Endothelial cell of umbilical vein (primary cell): ENCODE data around the gene FHOD1. TPM values are rescaled to one million over a fixed set of nuclear protein-coding genes. Genes with fewer than 3 reads are reported as not detected.

ENCODE experiments used
- BruUV-seq: library from RNA; stranded (reverse); fragments of 400-500 nt; replicated peaks from 2 replicates; lab custom pipeline; 2021; lab: Mats Ljungman, UMichigan
- CTCF ChIA-PET: fragments of 300-600, 350-600 bp; sonication (Branson Sonifier 250); formaldehyde crosslinking; loops from one replicate; lab custom pipeline; 2021; ENCODE audit warnings: antibody characterized with exemption, inconsistent platforms; lab: Charles Lee
- POLR2A ChIA-PET: fragments of 300-600, 350-600 bp; sonication (Branson Sonifier 250); formaldehyde crosslinking; loops from one replicate; lab custom pipeline; 2021; ENCODE audit warnings: antibody characterized with exemption, inconsistent platforms; lab: Charles Lee
- DNase-seq: peaks from one replicate; pipeline ENCODE4 v3.0.0-alpha.2; 2011; ENCODE audit warnings: low read depth, low spot score
- FAIRE-seq: peaks from 2 replicates; lab custom pipeline; 2011; peaks lifted over from hg19 to GRCh38; lab: Jason Lieb, UNC
- H2AFZ ChIP-seq: 2 replicates; pipeline ENCODE4 v1.6.0; 2012; ENCODE audit warnings: low read depth, low read length, control low read depth, inconsistent platforms
- H3K27ac ChIP-seq: 2 replicates; pipeline ENCODE4 v1.5.1; 2011; ENCODE audit warnings: low read depth, mild to moderate bottlenecking, control low read depth, low read length, moderate library complexity; ENCODE audit not compliant: insufficient read depth
- H3K27me3 ChIP-seq, 2 experiments: 2 replicates each; pipeline versions ENCODE4 v1.6.0 to v1.6.1; 2011; ENCODE audit warnings: low read length in 2 of 2, mixed read lengths in 1 of 2; ENCODE audit not compliant: control insufficient read depth in 2 of 2, insufficient read depth in 2 of 2
- H3K36me3 ChIP-seq, 2 experiments: 2 replicates in 1 of 2; 3 replicates in 1 of 2; pipeline ENCODE4 v1.5.1; 2011; ENCODE audit warnings: low read length in 2 of 2, mild to moderate bottlenecking in 1 of 2, moderate library complexity in 1 of 2; ENCODE audit not compliant: control insufficient read depth in 2 of 2, insufficient read depth in 2 of 2; ENCODE audit errors: extremely low read depth in 1 of 2
- H3K4me1 ChIP-seq: 3 replicates; pipeline ENCODE4 v1.5.1; 2011; ENCODE audit warnings: mild to moderate bottlenecking, low read length; ENCODE audit not compliant: control insufficient read depth, insufficient read depth; ENCODE audit errors: extremely low read depth
- H3K4me2 ChIP-seq: 2 replicates; pipeline ENCODE4 v1.6.1; 2011; ENCODE audit warnings: low read length, control low read depth, mixed read lengths; ENCODE audit not compliant: insufficient read depth
- H3K4me3 ChIP-seq, 3 experiments: fragments of 200-600 bp in 1 of 3; sonication (generic), shearing (Covaris generic) in 1 of 3; replicated peaks in 1 of 3; 2 replicates each; pipeline ENCODE4 v1.5.1; 2011 to 2016; ENCODE audit warnings: control low read depth in 3 of 3, low read length in 3 of 3, mild to moderate bottlenecking in 2 of 3, inconsistent platforms in 1 of 3, low read depth in 1 of 3, moderate library complexity in 1 of 3; ENCODE audit not compliant: insufficient read depth in 1 of 3
- H3K79me2 ChIP-seq: 2 replicates; pipeline ENCODE4 v1.6.0; 2012; ENCODE audit warnings: low read length, inconsistent platforms; ENCODE audit not compliant: control insufficient read depth, insufficient read depth
- H3K9ac ChIP-seq: replicated peaks from 2 replicates; pipeline ENCODE3; 2011; ENCODE audit warnings: low read length, control low read depth; ENCODE audit not compliant: insufficient read depth; ENCODE audit errors: extremely low read depth
- H3K9me1 ChIP-seq: replicated peaks from 3 replicates; pipeline ENCODE4 v1.6.0; 2011; ENCODE audit warnings: mild to moderate bottlenecking, low read length; ENCODE audit not compliant: control insufficient read depth, insufficient read depth; ENCODE audit errors: extremely low read depth
- H3K9me3 ChIP-seq: replicated peaks from 2 replicates; pipeline ENCODE4 v1.5.1; 2012; ENCODE audit warnings: low read length, inconsistent platforms; ENCODE audit not compliant: control insufficient read depth, insufficient read depth
- H4K20me1 ChIP-seq: replicated peaks from 2 replicates; pipeline ENCODE3; 2011; ENCODE audit warnings: mild to moderate bottlenecking, low read length; ENCODE audit not compliant: control insufficient read depth, insufficient read depth; ENCODE audit errors: extremely low read depth
- EZH2 ChIP-seq: IDR thresholded peaks from 2 replicates; pipeline ENCODE4 v1.6.1; 2012; ENCODE audit warnings: borderline replicate concordance, low read depth, mild to moderate bottlenecking, moderate library complexity, low read length, inconsistent platforms; ENCODE audit not compliant: severe bottlenecking
- FOS ChIP-seq: IDR thresholded peaks from 2 replicates; pipeline ENCODE4 v1.6.1; 2011; ENCODE audit warnings: mild to moderate bottlenecking, low read length, moderate library complexity, borderline replicate concordance; ENCODE audit not compliant: insufficient read depth
- GATA2 ChIP-seq: IDR thresholded peaks from 2 replicates; pipeline ENCODE4 v1.7.0; 2011; ENCODE audit warnings: low read depth, mild to moderate bottlenecking, moderate library complexity, mixed read lengths, low read length; ENCODE audit not compliant: insufficient read length, insufficient read depth
- JUN ChIP-seq: IDR thresholded peaks from 2 replicates; pipeline ENCODE4 v1.6.1; 2011; ENCODE audit warnings: borderline replicate concordance, low read depth; ENCODE audit not compliant: insufficient read length, insufficient read depth
- MYC ChIP-seq: IDR thresholded peaks from one replicate; pipeline ENCODE4 v1.6.1; 2011; ENCODE audit warnings: mild to moderate bottlenecking, low read depth, low read length
- POLR2A ChIP-seq: IDR thresholded peaks from 2 replicates; pipeline ENCODE4 v1.6.1; 2012; ENCODE audit warnings: low read depth, mild to moderate bottlenecking, control low read depth, low read length
- POLR2AphosphoS5 ChIP-seq: IDR thresholded peaks from 2 replicates; pipeline ENCODE4 v1.6.1; 2012; ENCODE audit warnings: low read depth, mild to moderate bottlenecking, control low read depth, low read length, moderate library complexity; ENCODE audit not compliant: insufficient read depth
- dilution Hi-C: fragments of 300-500 bp; cut with MboI; formaldehyde crosslinking; loops from one replicate; pipeline ENCODE4 v1.15.0; 2019; ENCODE audit warnings: low sequenced_read_pairs; ENCODE audit not compliant: extremely low pct_ligation_motif_present
- intact Hi-C: fragments of 100-400 bp; cut with micrococcal nuclease; formaldehyde crosslinking; loops from one replicate; pipeline ENCODE4 v1.10.0; 2022
- polyA plus RNA-seq, 4 experiments: library from polyadenylated mRNA; depleted of rRNA in 3 of 4; stranded (reverse) in 3 of 4; unstranded in 1 of 4; fragments of >200 nt; gene quantifications; 2 replicates each; pipeline versions ENCODE4 v1.2.1 to v1.2.3, GENCODE V29; 2011 to 2012; ENCODE audit warnings: missing spikeins in 1 of 4
- total RNA-seq: library from RNA; stranded (reverse); gene quantifications from 2 replicates; pipeline ENCODE4 v1.2.3, GENCODE V29; 2021
- TF ChIP-seq, protein P1 (sequence below): IDR thresholded peaks from 2 replicates; pipeline ENCODE4 v1.6.1; 2011; ENCODE audit not compliant: insufficient read depth, insufficient read length
- TF ChIP-seq, protein P2 (sequence below), 2 donors: IDR thresholded peaks; 1 replicate in 1 of 2; 2 replicates in 1 of 2; pipeline ENCODE4 v1.5.1; 2011; ENCODE audit warnings: low read length in 2 of 2, mild to moderate bottlenecking in 2 of 2, moderate library complexity in 2 of 2, control low read depth in 1 of 2, inconsistent platforms in 1 of 2, low read depth in 1 of 2; ENCODE audit not compliant: insufficient read depth in 1 of 2; ENCODE audit errors: extremely low read depth in 1 of 2

FHOD1 gene
- total and polyA plus RNA-seq, 2 donors (not counting 3 experiments of a cell fraction or from before 2014, with no cell fraction given), result 63.6 to 124 TPM

DNA sequence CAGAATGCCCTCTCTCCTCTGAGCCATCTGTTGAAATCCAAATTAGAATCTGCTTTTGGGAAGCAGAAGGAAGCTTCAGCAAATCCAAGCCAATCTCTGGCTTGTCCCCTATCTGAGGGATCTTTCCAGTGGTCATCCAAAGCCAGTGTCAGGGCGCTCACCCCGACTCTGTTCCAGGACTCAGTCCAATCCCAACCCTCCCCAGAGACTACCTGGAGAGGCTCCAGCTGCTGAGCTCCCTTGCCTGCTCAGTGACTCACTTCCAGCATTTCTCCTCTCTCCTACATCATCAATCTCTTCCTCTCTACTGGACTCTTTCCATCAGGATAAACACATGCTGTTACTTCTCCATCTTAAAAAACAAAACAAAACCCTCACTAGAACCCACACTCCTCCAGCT lies 65.9 kb downstream of the FHOD1 start:
- H3K4me1 ChIP-seq, result peaks cover 33% of the 10 kb centered on the region
- no TSS peak for BruUV-seq
- DNase-seq (peak; percentile 69), FAIRE-seq (peak; percentile 94)
- dilution Hi-C loops (no loop called here), intact Hi-C loops (no loop called here)
- H3K36me3 ChIP-seq, result no peaks in the 10 kb centered on the region
- POLR2A ChIA-PET, result interaction anchor here (0.7 kb wide), 1 partner anchor 470 kb away, joined by 8 read pairs; no protein-coding TSS in a partner anchor
- no peaks in the 10 kb centered on the region for H3K9me1 ChIP-seq
- no peak for TF ChIP-seq POLR2AphosphoS5
- TF ChIP-seq FOS, result peak; percentile 68
- TF ChIP-seq JUN, result no peak
- TF ChIP-seq GATA2, result peak; percentile 37
- no peak for TF ChIP-seq EZH2
- H2AFZ ChIP-seq, result no peak overlapping the region
- no peak overlapping the region for H3K4me3 ChIP-seq
- H3K9ac ChIP-seq, result no peak overlapping the region
- H3K79me2 ChIP-seq, result peaks cover 13% of the 10 kb centered on the region
- H3K9me3 ChIP-seq, result no peaks in the 10 kb centered on the region
- peak overlapping the region; percentile 36 for H3K27ac ChIP-seq
- no peaks in the 10 kb centered on the region for H4K20me1 ChIP-seq
- H3K4me2 ChIP-seq, result peak overlapping the region; percentile 3
- CTCF ChIA-PET, result interaction anchor here (0.8 to 1.5 kb wide), 6 partner anchors 11 to 286 kb away, joined by 4 to 9 read pairs (median 6); partner anchors contain the start of genes FBXL8, NOL3 and TRADD
- no peaks in the 10 kb centered on the region for H3K27me3 ChIP-seq

DNA sequence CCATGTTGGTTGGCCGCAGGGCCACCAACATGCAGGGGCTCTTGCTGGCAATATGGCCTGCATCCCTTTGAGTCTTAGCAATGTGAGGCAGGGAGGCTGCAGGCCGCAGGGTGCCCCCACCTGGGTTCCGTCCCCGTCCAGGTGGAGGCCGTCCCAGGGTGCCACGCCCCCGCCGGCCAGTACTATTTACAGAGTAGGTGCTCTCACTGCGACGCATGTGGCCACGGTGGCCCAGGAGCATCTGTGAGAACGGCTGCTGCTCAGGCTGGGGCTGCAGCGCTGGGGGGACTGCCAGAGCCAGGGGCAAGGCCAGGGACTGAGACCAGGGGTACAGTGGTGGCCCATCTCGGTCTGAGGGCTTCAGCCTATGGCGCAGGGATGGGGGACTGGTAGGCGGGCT lies 67.1 kb downstream of the FHOD1 start:
- no peaks in the 10 kb centered on the region for H3K9me3 ChIP-seq
- peaks cover 33% of the 10 kb centered on the region for H3K4me1 ChIP-seq
- dilution Hi-C loops, result no loop called here
- no peaks in the 10 kb centered on the region for H3K27me3 ChIP-seq
- H3K36me3 ChIP-seq, result no peaks in the 10 kb centered on the region
- ChIA-PET POLR2A (interaction anchor here (0.9 kb wide), 1 partner anchor 10 kb away, joined by 3 read pairs; the partner anchor contains the start of gene NOL3), CTCF (interaction anchor here (0.7 to 1.5 kb wide), 6 partner anchors 17 to 226 kb away, joined by 3 to 7 read pairs (median 4); partner anchors contain the start of genes FBXL8 and TRADD)
- no peak overlapping the region for H3K9ac ChIP-seq
- H3K79me2 ChIP-seq, result peaks cover 13% of the 10 kb centered on the region
- H3K4me2 ChIP-seq, result no peak overlapping the region
- no peaks in the 10 kb centered on the region for H4K20me1 ChIP-seq
- TF ChIP-seq MYC (no peak), POLR2A (no peak), FOS (no peak), JUN (no peak), POLR2AphosphoS5 (no peak), EZH2 (no peak), GATA2 (no peak)
- TF ChIP-seq, protein P1, sequence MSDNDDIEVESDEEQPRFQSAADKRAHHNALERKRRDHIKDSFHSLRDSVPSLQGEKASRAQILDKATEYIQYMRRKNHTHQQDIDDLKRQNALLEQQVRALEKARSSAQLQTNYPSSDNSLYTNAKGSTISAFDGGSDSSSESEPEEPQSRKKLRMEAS, result no peak
- TF ChIP-seq, protein P2, sequence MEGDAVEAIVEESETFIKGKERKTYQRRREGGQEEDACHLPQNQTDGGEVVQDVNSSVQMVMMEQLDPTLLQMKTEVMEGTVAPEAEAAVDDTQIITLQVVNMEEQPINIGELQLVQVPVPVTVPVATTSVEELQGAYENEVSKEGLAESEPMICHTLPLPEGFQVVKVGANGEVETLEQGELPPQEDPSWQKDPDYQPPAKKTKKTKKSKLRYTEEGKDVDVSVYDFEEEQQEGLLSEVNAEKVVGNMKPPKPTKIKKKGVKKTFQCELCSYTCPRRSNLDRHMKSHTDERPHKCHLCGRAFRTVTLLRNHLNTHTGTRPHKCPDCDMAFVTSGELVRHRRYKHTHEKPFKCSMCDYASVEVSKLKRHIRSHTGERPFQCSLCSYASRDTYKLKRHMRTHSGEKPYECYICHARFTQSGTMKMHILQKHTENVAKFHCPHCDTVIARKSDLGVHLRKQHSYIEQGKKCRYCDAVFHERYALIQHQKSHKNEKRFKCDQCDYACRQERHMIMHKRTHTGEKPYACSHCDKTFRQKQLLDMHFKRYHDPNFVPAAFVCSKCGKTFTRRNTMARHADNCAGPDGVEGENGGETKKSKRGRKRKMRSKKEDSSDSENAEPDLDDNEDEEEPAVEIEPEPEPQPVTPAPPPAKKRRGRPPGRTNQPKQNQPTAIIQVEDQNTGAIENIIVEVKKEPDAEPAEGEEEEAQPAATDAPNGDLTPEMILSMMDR (IDR thresholded peaks at IDR 0.05; ENCODE audit: extremely low read depth in 1 of 2, insufficient read depth in 1 of 2, low read depth in 1 of 2, low read length in 2 of 2), result no peak
- H2AFZ ChIP-seq, result no peak overlapping the region
- no peak for DNase-seq
- no peak overlapping the region for H3K27ac ChIP-seq
- intact Hi-C loops, result no loop called here
- H3K4me3 ChIP-seq, result no peak overlapping the region
- H3K9me1 ChIP-seq, result no peaks in the 10 kb centered on the region
- BruUV-seq, result no TSS peak
- no peak for FAIRE-seq
